ENCODE results near the gene CUX1. TPM values are rescaled to one million over a fixed set of nuclear protein-coding genes. Genes with fewer than 3 reads are reported as not detected.

The CUX1 gene
- total RNA-seq, 1 experiment from 2014 or later, result 116 TPM

GRCh38 chr7:102046373-102047117, 229.1 kb downstream of the CUX1 start:
- ChIA-PET CTCF (no interaction called here), POLR2A (no interaction called here)
- no peak overlapping the region for H3K27ac Mint-ChIP-seq (ENCODE audit: unreplicated experiment)
- Histone ChIP-seq H3K36me3 (ENCODE audit: control insufficient read depth, insufficient read depth, low read length) (no peaks in the 10 kb centered on the region), H3K4me3 (ENCODE audit: low read depth, low read length) (no peak overlapping the region), H3K4me1 (0 out of 2 replicates have a peak, but pooled peaks cover 6% of the 10 kb centered on the region), H3K9me3 (no peaks in the 10 kb centered on the region), H3K27me3 (replicated peaks; ENCODE audit: control insufficient read depth, insufficient read depth, low read length) (no peaks in the 10 kb centered on the region)
- intact Hi-C loops (cut with micrococcal nuclease; ENCODE audit: unreplicated experiment), result no loop called here
- no peak overlapping the region for H3K4me3 Mint-ChIP-seq (ENCODE audit: unreplicated experiment)
- no peaks in the 10 kb centered on the region for H3K27me3 Mint-ChIP-seq (ENCODE audit: insufficient read depth, unreplicated experiment)
- peaks cover 19% of the 10 kb centered on the region for H3K4me1 Mint-ChIP-seq (ENCODE audit: low read depth, unreplicated experiment)
- H3K9me3 Mint-ChIP-seq (ENCODE audit: unreplicated experiment), result no peaks in the 10 kb centered on the region
- no peak for DNase-seq
- TF ChIP-seq, protein P1, sequence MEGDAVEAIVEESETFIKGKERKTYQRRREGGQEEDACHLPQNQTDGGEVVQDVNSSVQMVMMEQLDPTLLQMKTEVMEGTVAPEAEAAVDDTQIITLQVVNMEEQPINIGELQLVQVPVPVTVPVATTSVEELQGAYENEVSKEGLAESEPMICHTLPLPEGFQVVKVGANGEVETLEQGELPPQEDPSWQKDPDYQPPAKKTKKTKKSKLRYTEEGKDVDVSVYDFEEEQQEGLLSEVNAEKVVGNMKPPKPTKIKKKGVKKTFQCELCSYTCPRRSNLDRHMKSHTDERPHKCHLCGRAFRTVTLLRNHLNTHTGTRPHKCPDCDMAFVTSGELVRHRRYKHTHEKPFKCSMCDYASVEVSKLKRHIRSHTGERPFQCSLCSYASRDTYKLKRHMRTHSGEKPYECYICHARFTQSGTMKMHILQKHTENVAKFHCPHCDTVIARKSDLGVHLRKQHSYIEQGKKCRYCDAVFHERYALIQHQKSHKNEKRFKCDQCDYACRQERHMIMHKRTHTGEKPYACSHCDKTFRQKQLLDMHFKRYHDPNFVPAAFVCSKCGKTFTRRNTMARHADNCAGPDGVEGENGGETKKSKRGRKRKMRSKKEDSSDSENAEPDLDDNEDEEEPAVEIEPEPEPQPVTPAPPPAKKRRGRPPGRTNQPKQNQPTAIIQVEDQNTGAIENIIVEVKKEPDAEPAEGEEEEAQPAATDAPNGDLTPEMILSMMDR (IDR thresholded peaks at IDR 0.05; ENCODE audit: insufficient read depth in 1 of 2, low read depth in 1 of 2, low read length in 1 of 2, severe bottlenecking in 1 of 2, unreplicated experiment in 1 of 2), result no peak
- no TSS peak for BruUV-seq (replicated peaks)
- peaks cover 69% of the 10 kb centered on the region for H3K36me3 Mint-ChIP-seq (ENCODE audit: insufficient read depth, unreplicated experiment)

- Mint-ChIP-seq H3K27me3 (ENCODE audit: insufficient read depth, unreplicated experiment) (no peaks in the 10 kb centered on the region), H3K4me1 (ENCODE audit: low read depth, unreplicated experiment) (peaks cover 16% of the 10 kb centered on the region), H3K9me3 (ENCODE audit: unreplicated experiment) (no peaks in the 10 kb centered on the region), H3K27ac (ENCODE audit: unreplicated experiment) (no peak overlapping the region), H3K36me3 (ENCODE audit: insufficient read depth, unreplicated experiment) (peaks cover 73% of the 10 kb centered on the region), H3K4me3 (ENCODE audit: unreplicated experiment) (no peak overlapping the region)
- H3K4me1 ChIP-seq, result 0 out of 2 replicates have a peak, but pooled peaks cover 3% of the 10 kb centered on the region
- BruUV-seq (replicated peaks), result no TSS peak
- no peaks in the 10 kb centered on the region for H3K36me3 ChIP-seq (ENCODE audit: control insufficient read depth, insufficient read depth, low read length)
- TF ChIP-seq, protein P1 (IDR thresholded peaks at IDR 0.05; ENCODE audit: insufficient read depth in 1 of 2, low read depth in 1 of 2, low read length in 1 of 2, severe bottlenecking in 1 of 2, unreplicated experiment in 1 of 2), result no peak
- DNase-seq, result no peak
- CTCF ChIA-PET, result no interaction called here
- no peaks in the 10 kb centered on the region for H3K9me3 ChIP-seq
- POLR2A ChIA-PET, result no interaction called here
- intact Hi-C loops (cut with micrococcal nuclease; ENCODE audit: unreplicated experiment), result no loop called here
- H3K4me3 ChIP-seq (ENCODE audit: low read depth, low read length), result no peak overlapping the region
- H3K27me3 ChIP-seq (replicated peaks; ENCODE audit: control insufficient read depth, insufficient read depth, low read length), result no peaks in the 10 kb centered on the region
These were observed 229.7 kb downstream of the CUX1 start for GRCh38 chr7:102047167-102047566.

DNA sequence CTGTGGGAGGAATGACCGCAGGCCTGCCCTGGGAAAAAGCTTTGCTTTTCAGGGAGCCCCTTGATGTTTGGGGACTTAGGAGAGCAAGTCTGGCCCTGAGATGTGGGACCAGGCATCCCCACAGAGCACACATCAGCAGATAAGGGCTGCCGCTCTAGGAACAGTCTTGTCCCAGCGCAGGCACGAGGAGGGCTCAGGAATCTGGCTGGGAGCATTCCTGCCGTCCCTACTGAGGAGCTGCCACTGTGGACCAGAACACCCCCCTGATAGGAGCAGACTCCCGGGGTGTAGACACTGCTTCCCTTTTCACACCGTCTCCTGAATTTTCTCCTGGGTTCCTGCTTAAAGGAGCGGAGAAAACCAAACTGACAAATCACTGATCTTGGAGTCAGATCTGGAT, 232.3 kb downstream of the CUX1 start:
- Mint-ChIP-seq H3K36me3 (ENCODE audit: insufficient read depth, unreplicated experiment) (peaks cover 65% of the 10 kb centered on the region), H3K4me1 (ENCODE audit: low read depth, unreplicated experiment) (peaks cover 8% of the 10 kb centered on the region), H3K9me3 (ENCODE audit: unreplicated experiment) (no peaks in the 10 kb centered on the region), H3K27me3 (ENCODE audit: insufficient read depth, unreplicated experiment) (no peaks in the 10 kb centered on the region), H3K4me3 (ENCODE audit: unreplicated experiment) (no peak overlapping the region), H3K27ac (ENCODE audit: unreplicated experiment) (peak overlapping the region; percentile 70)
- Histone ChIP-seq H3K36me3 (ENCODE audit: control insufficient read depth, insufficient read depth, low read length) (no peaks in the 10 kb centered on the region), H3K9me3 (0 out of 2 replicates have a peak, but pooled peaks cover 7% of the 10 kb centered on the region), H3K4me3 (ENCODE audit: low read depth, low read length) (no peak overlapping the region), H3K27me3 (replicated peaks; ENCODE audit: control insufficient read depth, insufficient read depth, low read length) (no peaks in the 10 kb centered on the region), H3K4me1 (0 out of 2 replicates have a peak, but pooled peaks cover 3% of the 10 kb centered on the region)
- no peak for DNase-seq
- intact Hi-C loops (cut with micrococcal nuclease; ENCODE audit: unreplicated experiment), result no loop called here
- TF ChIP-seq, protein P1 (IDR thresholded peaks at IDR 0.05; ENCODE audit: insufficient read depth in 1 of 2, low read depth in 1 of 2, low read length in 1 of 2, severe bottlenecking in 1 of 2, unreplicated experiment in 1 of 2), result no peak
- ChIA-PET CTCF (no interaction called here), POLR2A (no interaction called here)
- BruUV-seq (replicated peaks), result no TSS peak

Data from Caco-2 (cell line).